IMR-90 (cell line): ENCODE measurements around the gene MICAL3. TPM values are rescaled to one million over a fixed set of nuclear protein-coding genes. Genes with fewer than 3 reads are reported as not detected.

Experiments used
- ATAC-seq: fragments of 200-7000 bp; cut with Tn5 transposase; 2 replicates; pipeline ENCODE4 v1.9.1; 2020; ENCODE audit warnings: low read depth, mild to moderate bottlenecking, moderate library complexity
- BruUV-seq: library from RNA; stranded (reverse); fragments of 400-500 nt; replicated peaks from 2 replicates; lab custom pipeline; 2021; lab: Mats Ljungman, UMichigan
- CTCF ChIA-PET: fragments of 300-600 bp; formaldehyde crosslinking; extraction: SDS; loops from one replicate; lab custom pipeline; 2021; ENCODE audit warnings: antibody characterized with exemption; lab: Yijun Ruan, JAX
- POLR2A ChIA-PET: fragments of 300-600 bp; sonication (Branson Sonifier 250); formaldehyde crosslinking; loops from one replicate; lab custom pipeline; 2022; ENCODE audit warnings: antibody characterized with exemption; ENCODE audit not compliant: unreplicated experiment; lab: Charles Lee
- DNase-seq: peaks from one replicate; pipeline ENCODE4 v3.0.0; 2013
- H2AFZ ChIP-seq: replicated peaks from 2 replicates; pipeline ENCODE3; 2013; ENCODE audit warnings: low read length, mild to moderate bottlenecking; ENCODE audit not compliant: poor library complexity
- H2AK5ac ChIP-seq: 2 replicates; pipeline ENCODE4 v1.6.1; 2013; ENCODE audit warnings: low read depth, low read length, inconsistent platforms
- H2AK9ac ChIP-seq: replicated peaks from 2 replicates; pipeline ENCODE3; 2013; ENCODE audit warnings: mild to moderate bottlenecking, low read depth, low read length, moderate library complexity; ENCODE audit not compliant: poor library complexity
- H2BK120ac ChIP-seq: 2 replicates; pipeline ENCODE4 v1.6.1; 2013; ENCODE audit warnings: low read depth, low read length, inconsistent platforms
- H2BK15ac ChIP-seq: 3 replicates; pipeline ENCODE4 v1.6.1; 2013; ENCODE audit warnings: low read depth, low read length, inconsistent platforms
- H2BK20ac ChIP-seq: 2 replicates; pipeline ENCODE4 v1.6.1; 2013; ENCODE audit warnings: low read depth, mild to moderate bottlenecking, inconsistent platforms, low read length, moderate library complexity
- H2BK5ac ChIP-seq: 2 replicates; pipeline ENCODE4 v1.6.1; 2013; ENCODE audit warnings: mild to moderate bottlenecking, low read depth, low read length, inconsistent platforms; ENCODE audit not compliant: poor library complexity, severe bottlenecking
- H3K14ac ChIP-seq: replicated peaks from 2 replicates; pipeline ENCODE4 v1.6.1; 2013; ENCODE audit warnings: low read depth, low read length, inconsistent platforms
- H3K18ac ChIP-seq: 2 replicates; pipeline ENCODE4 v1.6.1; 2013; ENCODE audit warnings: low read depth, low read length, control low read depth
- H3K23ac ChIP-seq: 2 replicates; pipeline ENCODE4 v1.6.1; 2013; ENCODE audit warnings: low read depth, low read length, inconsistent platforms
- H3K27ac ChIP-seq: 2 replicates; pipeline ENCODE4 v1.5.1; 2013; ENCODE audit warnings: mild to moderate bottlenecking, control low read depth, low read length; ENCODE audit not compliant: insufficient read depth
- H3K27me3 ChIP-seq: 2 replicates; pipeline ENCODE4 v1.6.1; 2013; ENCODE audit warnings: low read length; ENCODE audit not compliant: control insufficient read depth, insufficient read depth
- H3K36me3 ChIP-seq: 2 replicates; pipeline ENCODE4 v1.6.1; 2013; ENCODE audit warnings: low read length, mixed read lengths; ENCODE audit not compliant: control insufficient read depth, insufficient read depth
- H3K4ac ChIP-seq: 2 replicates; pipeline ENCODE4 v1.6.1; 2013; ENCODE audit warnings: low read depth, low read length, inconsistent platforms
- H3K4me1 ChIP-seq: 2 replicates; pipeline ENCODE4 v1.6.1; 2013; ENCODE audit warnings: low read length, mixed read lengths; ENCODE audit not compliant: control insufficient read depth, insufficient read depth
- H3K4me2 ChIP-seq: 2 replicates; pipeline ENCODE4 v1.6.1; 2013; ENCODE audit warnings: low read depth, mild to moderate bottlenecking, control low read depth, low read length, moderate library complexity
- H3K4me3 ChIP-seq: 2 replicates; pipeline ENCODE4 v1.5.1; 2013; ENCODE audit warnings: low read depth, mild to moderate bottlenecking, control low read depth, low read length, moderate library complexity; ENCODE audit not compliant: insufficient read depth
- H3K56ac ChIP-seq: 2 replicates; pipeline ENCODE4 v1.6.1; 2013; ENCODE audit warnings: low read length, inconsistent platforms; ENCODE audit not compliant: insufficient read depth; ENCODE audit errors: extremely low read depth
- H3K79me1 ChIP-seq, 2 experiments: 2 replicates each; pipeline ENCODE4 v1.6.1; 2013; ENCODE audit warnings: low read length in 2 of 2, inconsistent platforms in 1 of 2, low read depth in 1 of 2
- H3K9ac ChIP-seq: 2 replicates; pipeline ENCODE4 v1.6.1; 2013; ENCODE audit warnings: low read depth, low read length, control low read depth
- H3K9me1 ChIP-seq: 2 replicates; pipeline ENCODE4 v1.6.1; 2013; ENCODE audit warnings: low read length, inconsistent platforms; ENCODE audit not compliant: insufficient read depth
- H3K9me3 ChIP-seq: 2 replicates; pipeline ENCODE4 v1.6.1; 2013; ENCODE audit warnings: low read length; ENCODE audit not compliant: control insufficient read depth, insufficient read depth
- H4K20me1 ChIP-seq: 2 replicates; pipeline ENCODE4 v1.6.1; 2013; ENCODE audit warnings: low read length, inconsistent platforms; ENCODE audit not compliant: insufficient read depth
- H4K5ac ChIP-seq: 2 replicates; pipeline ENCODE4 v1.6.1; 2013; ENCODE audit warnings: mild to moderate bottlenecking, low read depth, low read length, control low read depth
- H4K8ac ChIP-seq, 2 experiments: 2 replicates each; pipeline ENCODE4 v1.6.1; 2013; ENCODE audit warnings: low read depth in 2 of 2, low read length in 2 of 2, control low read depth in 1 of 2, inconsistent platforms in 1 of 2
- H4K91ac ChIP-seq: 2 replicates; pipeline ENCODE4 v1.6.1; 2013; ENCODE audit warnings: low read depth, low read length, inconsistent platforms; ENCODE audit not compliant: insufficient read depth
- BHLHE40 ChIP-seq: fragments of 150-350 bp; IDR thresholded peaks from 2 replicates; pipeline ENCODE4 v1.6.1; 2016; ENCODE audit warnings: mild to moderate bottlenecking, low read depth, low read length
- CEBPB ChIP-seq: IDR thresholded peaks from 2 replicates; pipeline ENCODE4 v1.6.1; 2012; ENCODE audit warnings: low read depth, low read length, improper control_type of control experiment
- CHD1 ChIP-seq: IDR thresholded peaks from 2 replicates; pipeline ENCODE4 v1.6.1; 2012; ENCODE audit warnings: low read depth, low read length, improper control_type of control experiment
- FOS ChIP-seq: fragments of 150-350 bp; IDR thresholded peaks from 2 replicates; pipeline ENCODE4 v1.6.1; 2016; ENCODE audit warnings: low read depth, low read length
- MAFK ChIP-seq: IDR thresholded peaks from 2 replicates; pipeline ENCODE4 v1.6.1; 2012; ENCODE audit warnings: low read depth, low read length, improper control_type of control experiment
- MAZ ChIP-seq: IDR thresholded peaks from 2 replicates; pipeline ENCODE4 v1.6.1; 2012; ENCODE audit warnings: low read depth, mild to moderate bottlenecking, low read length, improper control_type of control experiment, moderate library complexity, borderline replicate concordance
- MXI1 ChIP-seq: IDR thresholded peaks from 2 replicates; pipeline ENCODE4 v1.6.1; 2012; ENCODE audit warnings: low read depth, mild to moderate bottlenecking, low read length, moderate library complexity, borderline replicate concordance
- NFE2L2 ChIP-seq: fragments of 150-350 bp; IDR thresholded peaks from 2 replicates; pipeline ENCODE4 v1.6.1; 2016; ENCODE audit warnings: low read depth, mild to moderate bottlenecking, low read length
- POLR2A ChIP-seq: IDR thresholded peaks from 2 replicates; pipeline ENCODE4 v1.6.1; 2012; ENCODE audit warnings: mild to moderate bottlenecking, low read depth, low read length
- RAD21 ChIP-seq: IDR thresholded peaks from 2 replicates; pipeline ENCODE4 v1.6.1; 2012; ENCODE audit warnings: low read length, improper control_type of control experiment
- RCOR1 ChIP-seq: IDR thresholded peaks from 2 replicates; pipeline ENCODE4 v1.6.1; 2012; ENCODE audit warnings: mild to moderate bottlenecking, low read length, improper control_type of control experiment; ENCODE audit not compliant: insufficient replicate concordance
- RFX5 ChIP-seq: IDR thresholded peaks from 2 replicates; pipeline ENCODE4 v1.8.0; 2012; ENCODE audit warnings: low read depth, mild to moderate bottlenecking, low read length, moderate library complexity
- SMC3 ChIP-seq: fragments of 150-350 bp; IDR thresholded peaks from 2 replicates; pipeline ENCODE4 v1.6.1; 2016; ENCODE audit warnings: low read depth, mild to moderate bottlenecking, antibody characterized with exemption, low read length, moderate library complexity
- WGBS, 2 experiments: methylation state at CpG; one replicate each; pipeline versions ENCODE4 v1.1.5 to v1.1.7; 2013; ENCODE audit warnings: missing lambda C conversion rate in 2 of 2; ENCODE audit not compliant: insufficient read length in 1 of 2; ENCODE audit errors: extremely low coverage in 2 of 2; 5-methylcytosine and 5-hydroxymethylcytosine counted together
- dilution Hi-C: fragments of 300-500 bp; cut with HindIII; formaldehyde crosslinking; loops from one replicate; pipeline ENCODE4 v1.14.3; 2018; ENCODE audit warnings: low sequenced_read_pairs; ENCODE audit not compliant: unreplicated experiment
- in situ Hi-C: fragments of 300-500 bp; cut with MboI; formaldehyde crosslinking; loops from 3 replicates; pipeline ENCODE4 v1.14.3; 2019; ENCODE audit warnings: low sequenced_read_pairs, inconsistent platforms, mixed read lengths
- intact Hi-C: fragments of 100-400 bp; cut with micrococcal nuclease; formaldehyde crosslinking; loops from 2 replicates; pipeline ENCODE4 v1.10.0; 2022
- polyA plus RNA-seq, 3 experiments: library from polyadenylated mRNA; depleted of rRNA; stranded (reverse); fragments of >200 nt; gene quantifications; 2 replicates each; pipeline ENCODE4 v1.2.3, GENCODE V29; 2012; ENCODE audit warnings: low replicate concordance in 1 of 3
- total RNA-seq: library from RNA; depleted of rRNA; stranded (reverse); fragments of >200 nt; gene quantifications from 2 replicates; pipeline ENCODE4 v1.2.3, GENCODE V29; 2012
- TF ChIP-seq, protein P1 (sequence below): fragments of 150-350 bp; IDR thresholded peaks from 2 replicates; pipeline ENCODE4 v1.6.1; 2016; ENCODE audit warnings: low read depth, mild to moderate bottlenecking, low read length, moderate library complexity, borderline replicate concordance
- TF ChIP-seq, protein P2 (sequence below): conservative IDR thresholded peaks from 2 replicates; pipeline ENCODE4 v1.5.1; 2012; ENCODE audit warnings: mild to moderate bottlenecking, low read depth, low read length, improper control_type of control experiment
- TF ChIP-seq, protein P3 (sequence below): fragments of 150-350 bp; IDR thresholded peaks from 2 replicates; pipeline ENCODE4 v1.6.1; 2017; ENCODE audit warnings: mild to moderate bottlenecking, antibody characterized with exemption, low read length, low read depth

The MICAL3 gene
- total and polyA plus RNA-seq, 2 of the 4 experiments (the other 2 are of a cell fraction), result 17.6 to 26.8 TPM

DNA sequence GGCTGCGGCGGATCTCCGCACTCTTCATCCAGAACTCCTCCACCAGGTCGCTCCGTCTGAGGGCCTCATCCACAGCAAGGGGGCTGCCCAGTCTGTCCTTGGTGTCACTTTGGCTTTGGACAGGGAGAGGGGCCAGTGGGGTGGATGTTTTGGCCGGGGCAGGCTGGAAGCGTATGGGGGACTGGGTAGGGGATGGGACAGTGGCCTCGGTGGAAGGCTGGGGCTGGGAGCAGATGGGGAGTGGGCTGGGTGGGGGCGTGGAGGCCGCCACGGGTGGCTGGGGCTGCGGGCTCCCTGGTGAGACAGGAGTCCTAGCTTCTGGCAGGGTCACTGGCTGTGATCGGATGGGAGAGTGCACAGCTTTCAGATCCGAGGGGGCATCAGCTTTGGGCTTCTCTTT is 205.7 kb downstream of the MICAL3 start:
- Histone ChIP-seq H3K27me3 (no peaks in the 10 kb centered on the region), H4K5ac (no peak overlapping the region), H3K4me2 (no peak overlapping the region), H2BK15ac (no peak overlapping the region), H3K79me1 (no peaks in the 10 kb centered on the region), H2BK5ac (no peak overlapping the region), H2BK20ac (no peak overlapping the region), H3K9me3 (no peaks in the 10 kb centered on the region), H3K4me1 (no peaks in the 10 kb centered on the region), H3K23ac (no peak overlapping the region), H4K91ac (no peak overlapping the region), H4K20me1 (no peaks in the 10 kb centered on the region; the same call in 1 of the 2 replicates), H3K14ac (no peak overlapping the region), H3K4me3 (no peak overlapping the region), H3K4ac (no peak overlapping the region), H3K56ac (no peak overlapping the region), H2AK5ac (no peak overlapping the region), H2BK120ac (no peak overlapping the region), H2AFZ (no peak overlapping the region), H2AK9ac (no peak overlapping the region), H3K9ac (no peak overlapping the region), H3K18ac (no peak overlapping the region), H3K9me1 (no peaks in the 10 kb centered on the region), H3K27ac (no peak overlapping the region), H4K8ac (no peak overlapping the region), H3K36me3 (peaks cover 40% of the 10 kb centered on the region)
- intact Hi-C loops (no loop called here), dilution Hi-C loops (no loop called here), in situ Hi-C loops (loop anchor here (25.0 kb wide), 1 partner anchor 731 kb away; the partner anchor contains the start of gene IL17RA)
- no TSS peak for BruUV-seq
- TF ChIP-seq RFX5 (no peak), MXI1 (no peak), MAFK (no peak), CHD1 (no peak), FOS (no peak), RAD21 (no peak), RCOR1 (no peak), NFE2L2 (no peak), SMC3 (no peak), MAZ (no peak), POLR2A (no peak), CEBPB (no peak), BHLHE40 (no peak)
- TF ChIP-seq, protein P1, sequence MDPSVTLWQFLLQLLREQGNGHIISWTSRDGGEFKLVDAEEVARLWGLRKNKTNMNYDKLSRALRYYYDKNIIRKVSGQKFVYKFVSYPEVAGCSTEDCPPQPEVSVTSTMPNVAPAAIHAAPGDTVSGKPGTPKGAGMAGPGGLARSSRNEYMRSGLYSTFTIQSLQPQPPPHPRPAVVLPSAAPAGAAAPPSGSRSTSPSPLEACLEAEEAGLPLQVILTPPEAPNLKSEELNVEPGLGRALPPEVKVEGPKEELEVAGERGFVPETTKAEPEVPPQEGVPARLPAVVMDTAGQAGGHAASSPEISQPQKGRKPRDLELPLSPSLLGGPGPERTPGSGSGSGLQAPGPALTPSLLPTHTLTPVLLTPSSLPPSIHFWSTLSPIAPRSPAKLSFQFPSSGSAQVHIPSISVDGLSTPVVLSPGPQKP, result no peak
- TF ChIP-seq, protein P2, sequence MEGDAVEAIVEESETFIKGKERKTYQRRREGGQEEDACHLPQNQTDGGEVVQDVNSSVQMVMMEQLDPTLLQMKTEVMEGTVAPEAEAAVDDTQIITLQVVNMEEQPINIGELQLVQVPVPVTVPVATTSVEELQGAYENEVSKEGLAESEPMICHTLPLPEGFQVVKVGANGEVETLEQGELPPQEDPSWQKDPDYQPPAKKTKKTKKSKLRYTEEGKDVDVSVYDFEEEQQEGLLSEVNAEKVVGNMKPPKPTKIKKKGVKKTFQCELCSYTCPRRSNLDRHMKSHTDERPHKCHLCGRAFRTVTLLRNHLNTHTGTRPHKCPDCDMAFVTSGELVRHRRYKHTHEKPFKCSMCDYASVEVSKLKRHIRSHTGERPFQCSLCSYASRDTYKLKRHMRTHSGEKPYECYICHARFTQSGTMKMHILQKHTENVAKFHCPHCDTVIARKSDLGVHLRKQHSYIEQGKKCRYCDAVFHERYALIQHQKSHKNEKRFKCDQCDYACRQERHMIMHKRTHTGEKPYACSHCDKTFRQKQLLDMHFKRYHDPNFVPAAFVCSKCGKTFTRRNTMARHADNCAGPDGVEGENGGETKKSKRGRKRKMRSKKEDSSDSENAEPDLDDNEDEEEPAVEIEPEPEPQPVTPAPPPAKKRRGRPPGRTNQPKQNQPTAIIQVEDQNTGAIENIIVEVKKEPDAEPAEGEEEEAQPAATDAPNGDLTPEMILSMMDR, result no peak
- TF ChIP-seq, protein P3, sequence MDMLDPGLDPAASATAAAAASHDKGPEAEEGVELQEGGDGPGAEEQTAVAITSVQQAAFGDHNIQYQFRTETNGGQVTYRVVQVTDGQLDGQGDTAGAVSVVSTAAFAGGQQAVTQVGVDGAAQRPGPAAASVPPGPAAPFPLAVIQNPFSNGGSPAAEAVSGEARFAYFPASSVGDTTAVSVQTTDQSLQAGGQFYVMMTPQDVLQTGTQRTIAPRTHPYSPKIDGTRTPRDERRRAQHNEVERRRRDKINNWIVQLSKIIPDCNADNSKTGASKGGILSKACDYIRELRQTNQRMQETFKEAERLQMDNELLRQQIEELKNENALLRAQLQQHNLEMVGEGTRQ, result no peak
- CTCF ChIA-PET, result no interaction called here
- POLR2A ChIA-PET, result no interaction called here
- ATAC-seq, result no peak
- WGBS, 2 experiments, result 94% methylated on average over 7 of the region's 14 CpGs; no CpG with 5 or more reads in 1 of the 2 experiments
- DNase-seq, result no peak
